Lung (tissue), 12 donors: ENCODE data around the gene TBX4. TPM values are rescaled to one million over a fixed set of nuclear protein-coding genes. Genes with fewer than 3 reads are reported as not detected.

ENCODE experiments used
- ATAC-seq: fragments of 200-7000 bp; cut with Tn5 transposase; one replicate; pipeline ENCODE4 v1.9.1; 2020; ENCODE audit warnings: moderate number of reproducible peaks; ENCODE audit not compliant: insufficient read depth, low FRiP score
- DNase-seq, 3 donors: peaks; one replicate each; pipeline ENCODE4 v3.0.0-alpha.2; 2013 to 2017
- H3K27ac ChIP-seq, 2 donors: one replicate each; pipeline ENCODE4 v1.5.1; 2013; ENCODE audit warnings: mild to moderate bottlenecking in 2 of 2, moderate library complexity in 2 of 2, control low read depth in 1 of 2, inconsistent platforms in 1 of 2, low read depth in 1 of 2, low read length in 1 of 2
- H3K27me3 ChIP-seq, 3 donors: one replicate each; pipeline ENCODE4 v1.5.1; 2013; ENCODE audit warnings: low read length in 2 of 3; ENCODE audit not compliant: control insufficient read depth in 3 of 3, insufficient read depth in 3 of 3
- H3K36me3 ChIP-seq, 4 donors: one replicate each; pipeline ENCODE4 v1.5.1; 2013; ENCODE audit warnings: low read length in 4 of 4, mild to moderate bottlenecking in 1 of 4, moderate library complexity in 1 of 4; ENCODE audit not compliant: control insufficient read depth in 4 of 4, insufficient read depth in 4 of 4
- H3K4me1 ChIP-seq, 5 donors: one replicate each; pipeline ENCODE4 v1.5.1; 2013; ENCODE audit warnings: low read length in 5 of 5, mild to moderate bottlenecking in 2 of 5, moderate library complexity in 1 of 5; ENCODE audit not compliant: control insufficient read depth in 5 of 5, insufficient read depth in 5 of 5
- H3K4me3 ChIP-seq: one replicate; pipeline ENCODE4 v1.5.1; 2013; ENCODE audit warnings: mild to moderate bottlenecking, control low read depth, moderate library complexity
- H3K9ac ChIP-seq, 2 donors: one replicate each; pipeline ENCODE4 v1.5.1; 2013; ENCODE audit warnings: low read length in 2 of 2, control low read depth in 1 of 2; ENCODE audit not compliant: insufficient read depth in 1 of 2
- H3K9me3 ChIP-seq, 4 donors: one replicate each; pipeline ENCODE4 v1.5.1; 2013; ENCODE audit warnings: low read length in 3 of 4, mild to moderate bottlenecking in 1 of 4, moderate library complexity in 1 of 4; ENCODE audit not compliant: control insufficient read depth in 4 of 4, insufficient read depth in 3 of 4
- CTCF ChIP-seq: IDR thresholded peaks from 2 replicates; pipeline ENCODE4 v1.5.1; 2012; ENCODE audit warnings: mild to moderate bottlenecking; ENCODE audit errors: control extremely low read depth, extremely low read depth
- WGBS, 2 donors: extraction: QIAGEN DNeasy Blood & Tissue Kit; methylation state at CpG; one replicate each; pipeline ENCODE4 v1.1.7; 2013; 5-methylcytosine and 5-hydroxymethylcytosine counted together
- polyA plus RNA-seq, 2 donors: library from polyadenylated mRNA; stranded (reverse); fragments of 200-250 nt; gene quantifications; one replicate each; pipeline ENCODE4 v1.2.1, GENCODE V29; 2013
- total RNA-seq, 2 donors: library from RNA; depleted of rRNA in 1 of 2; stranded (reverse); fragments of >200 nt in 1 of 2; gene quantifications; one replicate each; pipeline ENCODE4 v1.2.1, GENCODE V29; 2014 to 2021
- donor health status: control.
- donor health status: control.
- donor health status: Bipolar disorder and iron deficiency.
- donor health status: healthy.
- donor health status: DM: yes; HTN: yes; CAD: no.

TBX4 gene
- total and polyA plus RNA-seq, 4 donors = 6.1 to 53.7 (median 22.0) TPM

- no peak for ATAC-seq
- TF ChIP-seq CTCF = no peak
- Histone ChIP-seq H3K9ac (no peak overlapping the region), H3K36me3 (no peaks in the 10 kb centered on the region), H3K4me1 (no peaks in the 10 kb centered on the region), H3K27me3 (peaks cover 0 to 6% (median 5%) of the 10 kb centered on the region in 3 donors), H3K9me3 (no peaks in the 10 kb centered on the region), H3K4me3 (no peak overlapping the region), H3K27ac (no peak overlapping the region)
- 69 to 73% methylated on average over 11 of the region's 11 CpGs for WGBS, 2 donors
- DNase-seq = peak in 2 of 3 donors; percentile 22
Observed at GRCh38 chr17:61425682-61426481, 26.3 kb upstream of the TBX4 start.

DNA sequence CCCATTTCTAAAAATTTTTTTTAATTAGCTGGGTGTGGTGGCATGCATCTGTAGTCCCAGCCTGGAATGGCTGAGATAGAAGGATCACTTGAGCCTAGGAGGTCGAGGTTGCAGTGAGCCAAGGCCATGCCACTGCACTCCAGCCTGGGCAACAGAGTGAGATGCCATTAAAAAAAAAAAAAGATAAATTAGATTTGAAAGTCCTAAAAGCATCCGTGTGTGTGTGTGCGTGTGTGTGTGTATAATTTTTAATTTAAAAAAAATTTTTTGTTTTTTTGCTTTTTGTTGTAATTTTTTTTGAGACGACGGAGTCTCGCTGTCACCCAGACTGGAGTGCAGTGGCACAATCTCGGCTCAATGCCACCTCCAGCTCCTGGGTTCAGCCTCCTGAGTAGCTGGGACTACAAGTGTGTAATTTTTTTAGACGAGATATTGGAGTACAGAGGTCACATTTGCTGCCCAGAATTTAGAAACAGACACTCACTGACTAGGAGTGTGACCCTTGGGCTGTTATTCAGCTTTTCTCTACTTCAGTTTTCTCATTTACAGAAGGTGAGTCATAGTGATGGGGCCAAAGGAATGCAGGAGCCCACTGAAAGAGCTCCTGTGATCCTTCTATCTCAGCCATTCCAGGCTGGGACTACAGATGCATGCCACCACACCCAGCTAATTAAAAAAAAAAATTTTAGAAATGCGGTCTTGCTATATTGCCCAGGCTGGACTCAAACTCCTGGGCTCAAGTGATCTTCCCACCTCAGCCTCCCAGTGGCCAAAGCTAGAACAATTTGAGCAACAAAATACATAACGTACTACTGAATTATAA lies 25.5 kb upstream of the TBX4 start:
- Histone ChIP-seq H3K27ac (no peak overlapping the region), H3K9ac (no peak overlapping the region), H3K27me3 (peaks cover 0 to 5% (median 3%) of the 10 kb centered on the region in 3 donors), H3K36me3 (no peaks in the 10 kb centered on the region), H3K4me3 (no peak overlapping the region), H3K4me1 (peaks cover 0 to 3% (median 0%) of the 10 kb centered on the region in 5 donors), H3K9me3 (no peaks in the 10 kb centered on the region)
- ATAC-seq = no peak
- DNase-seq = no peak
- WGBS, 2 donors = 82 to 92% methylated on average over 10 of the region's 10 CpGs
- TF ChIP-seq CTCF = no peak

GRCh38 chr17:61427567-61427966 lies 24.7 kb upstream of the TBX4 start:
- Histone ChIP-seq H3K4me3 (no peak overlapping the region), H3K4me1 (peaks cover 0 to 5% (median 0%) of the 10 kb centered on the region in 5 donors), H3K36me3 (no peaks in the 10 kb centered on the region), H3K27ac (no peak overlapping the region), H3K27me3 (peaks cover 0 to 5% (median 3%) of the 10 kb centered on the region in 3 donors), H3K9ac (no peak overlapping the region), H3K9me3 (no peaks in the 10 kb centered on the region)
- DNase-seq = no peak
- ATAC-seq = no peak
- TF ChIP-seq CTCF = no peak
